ENCODE data around the gene C7orf57. TPM values are rescaled to one million over a fixed set of nuclear protein-coding genes. Genes with fewer than 3 reads are reported as not detected.

The C7orf57 gene
- total and polyA plus RNA-seq, 2 donors (not counting 1 experiment from before 2014, with no cell fraction given): not detected

- Mint-ChIP-seq H3K4me1 (peaks cover 38% of the 10 kb centered on the region), H3K9me3 (ENCODE audit: insufficient read depth) (no peaks in the 10 kb centered on the region), H3K27ac (peak overlapping the region; percentile 66), H3K4me3 (peak overlapping the region; percentile 26), H3K27me3 (peaks cover 8% of the 10 kb centered on the region)
- Histone ChIP-seq H3K9me3 (ENCODE audit: control extremely low read depth in 1 of 3, control insufficient read depth in 2 of 3, insufficient read depth in 1 of 3, low read length in 2 of 3) (peaks cover 0 to 4% (median 0%) of the 10 kb centered on the region in 3 donors), H4K20me1 (ENCODE audit: control insufficient read depth, insufficient read depth, low read length, poor library complexity, severe bottlenecking) (no peaks in the 10 kb centered on the region), H3K4me3 (ENCODE audit: control extremely low read depth in 1 of 5, extremely low read depth in 1 of 5, insufficient read depth in 1 of 5, low read depth in 2 of 5, low read length in 4 of 5) (no peak overlapping the region), H3K4me2 (replicated peaks; ENCODE audit: low read depth, low read length, poor library complexity, severe bottlenecking) (no peak overlapping the region), H3K4me1 (ENCODE audit: control insufficient read depth in 2 of 2, insufficient read depth in 2 of 2, low read length in 2 of 2) (peaks cover 13 to 37% of the 10 kb centered on the region in 2 donors), H3K79me2 (ENCODE audit: control insufficient read depth, insufficient read depth, low read length) (no peaks in the 10 kb centered on the region), H3K27ac (ENCODE audit: low read length in 2 of 2) (peak overlapping the region in 1 of 2 donors; percentile 11), H2AFZ (ENCODE audit: insufficient read depth, low read depth, low read length, poor library complexity, severe bottlenecking) (peak overlapping the region; percentile 39), H3K27me3 (replicated peaks in 1 of 4; ENCODE audit: control extremely low read depth in 1 of 4, control insufficient read depth in 3 of 4, insufficient read depth in 4 of 4, low read length in 3 of 4) (no peaks in the 10 kb centered on the region), H3K36me3 (replicated peaks in 1 of 2; ENCODE audit: control extremely low read depth in 1 of 2, control insufficient read depth in 1 of 2, extremely low read depth in 1 of 2, insufficient read depth in 2 of 2, low read length in 1 of 2) (no peaks in the 10 kb centered on the region), H3K9ac (ENCODE audit: low read length) (no peak overlapping the region)
- TF ChIP-seq CTCF (IDR thresholded peaks at IDR 0.05) (no peak), EZH2 (IDR thresholded peaks at IDR 0.05; ENCODE audit: borderline replicate concordance, insufficient read depth, low read depth, low read length, poor library complexity, severe bottlenecking) (no peak)
- intact Hi-C loops (cut with micrococcal nuclease): loop anchor here (1.0 to 5.0 kb wide), 7 partner anchors 26 to 833 kb away; partner anchors contain the start of gene C7orf57
- 16% methylated on average over 4 of the region's 9 CpGs for WGBS (ENCODE audit: insufficient coverage)
- ChIA-PET CTCF (interaction anchor here (1.3 to 2.3 kb wide), 2 partner anchors 9 to 93 kb away, joined by 4 to 10 read pairs; no protein-coding TSS in a partner anchor), POLR2A (no interaction called here)
- peak; percentile 65 for DNase-seq
- peak; percentile 52 for ATAC-seq (ENCODE audit: low read depth)
Measured at GRCh38 chr7:48084727-48085432, 49.5 kb downstream of the C7orf57 start.

- Histone ChIP-seq H3K4me1 (ENCODE audit: control insufficient read depth in 2 of 2, insufficient read depth in 2 of 2, low read length in 2 of 2) (peaks cover 15 to 40% of the 10 kb centered on the region in 2 donors), H2AFZ (ENCODE audit: insufficient read depth, low read depth, low read length, poor library complexity, severe bottlenecking) (peak overlapping the region; percentile 39), H3K27ac (ENCODE audit: low read length in 2 of 2) (peak overlapping the region in 1 of 2 donors; percentile 5), H4K20me1 (ENCODE audit: control insufficient read depth, insufficient read depth, low read length, poor library complexity, severe bottlenecking) (no peaks in the 10 kb centered on the region), H3K9ac (ENCODE audit: low read length) (no peak overlapping the region), H3K79me2 (ENCODE audit: control insufficient read depth, insufficient read depth, low read length) (no peaks in the 10 kb centered on the region), H3K27me3 (replicated peaks in 1 of 4; ENCODE audit: control extremely low read depth in 1 of 4, control insufficient read depth in 3 of 4, insufficient read depth in 4 of 4, low read length in 3 of 4) (no peaks in the 10 kb centered on the region), H3K36me3 (replicated peaks in 1 of 2; ENCODE audit: control extremely low read depth in 1 of 2, control insufficient read depth in 1 of 2, extremely low read depth in 1 of 2, insufficient read depth in 2 of 2, low read length in 1 of 2) (no peaks in the 10 kb centered on the region), H3K9me3 (ENCODE audit: control extremely low read depth in 1 of 3, control insufficient read depth in 2 of 3, insufficient read depth in 1 of 3, low read length in 2 of 3) (peaks cover 0 to 6% (median 0%) of the 10 kb centered on the region in 3 donors), H3K4me2 (replicated peaks; ENCODE audit: low read depth, low read length, poor library complexity, severe bottlenecking) (no peak overlapping the region), H3K4me3 (ENCODE audit: control extremely low read depth in 1 of 5, extremely low read depth in 1 of 5, insufficient read depth in 1 of 5, low read depth in 2 of 5, low read length in 4 of 5) (no peak overlapping the region)
- TF ChIP-seq EZH2 (IDR thresholded peaks at IDR 0.05; ENCODE audit: borderline replicate concordance, insufficient read depth, low read depth, low read length, poor library complexity, severe bottlenecking) (no peak), CTCF (IDR thresholded peaks at IDR 0.05) (no peak)
- H3K4me1 Mint-ChIP-seq: peaks cover 40% of the 10 kb centered on the region
- H3K4me3 Mint-ChIP-seq: peak overlapping the region; percentile 26
- intact Hi-C loops (cut with micrococcal nuclease): loop anchor here (1.0 to 5.0 kb wide), 7 partner anchors 25 to 833 kb away; partner anchors contain the start of gene C7orf57
- peak; percentile 28 for DNase-seq
- POLR2A ChIA-PET: no interaction called here
- no peak for ATAC-seq (ENCODE audit: low read depth)
- CTCF ChIA-PET: interaction anchor here (2.3 kb wide), 1 partner anchor 93 kb away, joined by 10 read pairs; no protein-coding TSS in a partner anchor
- peak overlapping the region; percentile 66 for H3K27ac Mint-ChIP-seq
- H3K27me3 Mint-ChIP-seq: peaks cover 7% of the 10 kb centered on the region
- no CpG with 5 or more reads among the region's 1 CpG for WGBS (ENCODE audit: insufficient coverage)
- no peaks in the 10 kb centered on the region for H3K9me3 Mint-ChIP-seq (ENCODE audit: insufficient read depth)
Measured at GRCh38 chr7:48085433-48085791, 50.1 kb downstream of the C7orf57 start.
